ENCODE measurements around the gene NAA30.

Gene NAA30

DNA sequence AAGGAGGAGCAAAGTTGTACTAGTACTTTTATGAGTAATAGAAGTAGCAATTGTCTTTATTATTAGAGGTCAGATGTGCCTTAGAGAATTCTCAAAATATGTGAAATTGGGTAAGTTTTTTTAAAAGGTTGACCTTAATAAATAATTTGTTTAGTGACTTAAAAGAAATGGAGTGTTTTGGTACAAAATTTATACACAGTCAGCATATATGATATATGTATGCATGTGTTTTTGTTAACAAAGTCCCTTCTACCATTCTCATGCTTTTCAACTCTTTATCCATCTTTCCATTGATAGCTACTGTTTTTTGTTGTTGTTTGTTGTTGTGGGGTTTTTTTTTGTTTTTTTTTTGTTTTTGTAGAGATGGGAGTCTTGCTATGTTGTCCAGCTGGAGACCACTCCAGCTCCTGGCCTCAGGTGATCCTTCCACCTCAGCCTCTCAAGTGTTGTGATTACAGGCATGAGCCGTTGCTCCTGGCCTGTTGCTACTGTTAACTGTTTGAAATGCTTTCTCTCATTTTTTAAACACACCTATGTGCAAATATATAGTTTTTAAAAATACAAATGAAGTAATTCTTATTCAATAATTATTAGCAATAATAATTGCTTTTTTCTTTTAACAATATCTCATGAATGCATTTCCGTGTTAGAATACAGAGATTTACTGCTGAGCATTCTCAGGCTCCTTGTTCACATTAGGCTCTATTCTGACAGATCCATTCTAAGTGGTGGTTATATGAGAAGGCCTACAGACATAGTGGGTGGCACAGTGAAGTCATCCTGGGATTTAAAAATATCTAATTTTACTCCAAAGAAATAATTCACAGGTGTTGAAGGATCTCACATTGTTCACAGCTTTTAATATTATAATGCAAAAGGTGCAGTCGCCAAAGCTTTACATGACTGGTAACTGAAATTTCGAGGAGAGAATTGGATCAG is 10.4 kb downstream of the NAA30 start:
- DNase-seq: no peak

DNA sequence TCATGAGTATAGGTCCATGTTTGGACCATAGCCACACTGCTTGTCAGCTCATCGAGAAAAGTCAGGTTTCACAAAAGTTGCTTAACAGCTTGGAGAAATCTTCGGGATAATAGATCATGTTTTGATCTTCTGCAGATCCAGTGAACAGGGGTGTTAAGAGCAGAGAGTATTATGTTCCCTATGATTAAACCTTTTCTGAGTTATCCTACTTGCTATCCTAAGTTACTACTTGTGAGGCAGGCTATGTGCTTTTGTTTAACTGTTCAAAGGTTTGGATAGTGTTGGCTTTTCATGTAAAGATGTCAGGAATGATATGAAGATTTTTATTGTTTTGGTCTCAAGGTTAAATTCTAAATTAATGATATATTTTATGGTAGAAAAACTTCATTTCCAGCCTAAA is 11.1 kb downstream of the NAA30 start:
- DNase-seq: no peak

DNA sequence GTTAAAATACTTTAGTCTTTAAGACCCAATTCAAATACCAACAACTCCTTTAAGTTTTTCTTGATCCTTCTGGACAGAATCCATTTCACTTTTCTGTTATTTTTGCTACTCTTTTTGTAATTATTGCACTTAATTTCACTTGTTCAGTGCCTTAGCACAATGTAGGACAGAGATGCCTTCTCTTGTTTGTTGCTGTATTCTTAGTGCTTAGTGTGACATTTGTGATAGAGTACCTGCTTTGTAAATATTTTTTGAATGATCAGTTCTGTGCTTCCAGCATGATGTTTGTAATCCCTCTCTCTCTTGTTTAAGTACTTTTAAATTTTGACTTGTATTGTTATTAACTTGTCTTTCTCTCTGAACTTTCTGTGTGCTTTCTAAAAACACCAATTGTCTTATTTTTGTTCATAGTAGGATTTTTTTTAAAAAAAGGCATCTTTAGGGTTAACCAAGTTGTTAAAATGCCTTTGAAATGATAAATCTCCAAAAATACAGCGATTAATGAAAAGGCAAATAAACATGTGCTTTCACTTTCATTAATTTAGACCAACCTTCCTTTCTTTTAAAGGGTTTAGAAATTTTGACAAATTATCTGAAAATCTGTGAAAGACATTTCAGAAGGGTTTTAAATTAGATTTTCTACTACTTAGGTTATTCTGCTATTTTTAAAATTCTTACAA is 11.9 kb downstream of the NAA30 start:
- no peak for DNase-seq

DNA sequence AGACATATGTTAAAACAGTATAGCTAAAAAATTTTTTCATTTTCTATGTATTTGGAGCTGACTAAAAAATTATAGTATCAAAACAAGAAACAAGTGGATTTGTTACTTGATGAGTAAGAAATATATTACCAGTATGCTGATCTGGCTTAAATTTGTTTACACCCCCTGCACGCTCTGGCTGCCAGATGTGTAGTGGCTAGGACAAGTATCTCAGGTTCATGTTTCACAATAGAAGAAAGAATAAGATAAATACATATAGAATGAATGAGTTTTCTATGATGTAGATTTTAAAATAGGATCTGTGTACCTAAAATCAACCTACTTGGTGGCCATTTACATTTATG is 13.1 kb downstream of the NAA30 start:
- DNase-seq: no peak

DNA sequence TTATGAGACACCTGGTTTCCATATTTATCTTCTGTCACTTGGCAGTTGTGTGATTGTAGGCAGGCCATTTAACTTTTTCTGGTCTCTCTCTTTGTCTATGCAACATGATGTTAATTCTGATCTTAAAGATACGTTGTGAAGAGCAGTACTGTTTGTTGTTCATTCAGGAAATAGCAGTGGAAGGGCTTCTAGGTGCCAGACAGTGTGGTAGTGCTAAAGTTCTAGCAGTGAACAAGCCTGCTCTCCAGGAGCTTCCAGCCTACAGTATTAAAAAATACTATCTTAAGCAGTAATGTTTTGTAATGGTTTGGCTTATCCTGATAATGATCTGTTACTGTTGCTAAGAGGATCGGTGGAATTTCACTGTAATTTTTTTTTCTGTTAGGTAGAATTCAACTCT is 15.2 kb downstream of the NAA30 start:
- DNase-seq: no peak

DNA sequence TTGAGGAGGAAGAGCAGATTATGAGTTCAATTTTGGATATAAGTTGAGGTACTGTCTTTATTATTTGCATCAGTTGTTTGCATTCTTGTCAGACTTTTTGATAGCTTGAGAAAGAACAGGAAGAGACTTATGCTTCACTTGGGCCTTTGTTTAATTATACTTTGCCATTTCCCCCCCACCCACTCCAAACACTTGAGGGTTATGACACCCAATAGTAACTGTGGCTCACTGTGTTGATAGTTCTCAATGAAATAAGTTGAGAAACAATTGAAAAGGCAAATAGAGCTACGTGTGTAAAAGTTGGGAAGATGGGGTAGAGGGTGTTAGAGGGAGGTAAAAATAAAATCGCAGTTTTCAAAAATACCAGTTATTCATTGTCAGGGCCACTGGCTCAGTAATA is 17.7 kb downstream of the NAA30 start:
- DNase-seq: no peak

DNA sequence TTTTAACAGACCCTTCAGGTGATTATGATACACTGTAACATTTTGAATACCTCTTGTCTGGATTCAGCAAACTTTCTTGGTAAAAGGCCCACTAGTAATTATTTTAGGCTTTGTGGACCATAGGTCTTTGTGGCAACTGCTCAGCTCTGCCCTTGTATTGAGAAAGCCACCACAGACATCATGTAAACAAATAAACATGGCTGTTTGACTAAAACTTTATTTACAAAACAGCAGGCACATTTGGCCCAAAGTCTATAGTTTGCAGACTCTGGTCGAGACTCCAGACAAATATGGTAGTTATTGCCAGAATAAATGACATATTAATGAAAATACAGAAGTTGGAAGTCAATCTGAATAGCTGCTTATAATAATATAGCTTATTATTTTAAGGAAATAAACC is 18.2 kb downstream of the NAA30 start:
- no peak for DNase-seq

DNA sequence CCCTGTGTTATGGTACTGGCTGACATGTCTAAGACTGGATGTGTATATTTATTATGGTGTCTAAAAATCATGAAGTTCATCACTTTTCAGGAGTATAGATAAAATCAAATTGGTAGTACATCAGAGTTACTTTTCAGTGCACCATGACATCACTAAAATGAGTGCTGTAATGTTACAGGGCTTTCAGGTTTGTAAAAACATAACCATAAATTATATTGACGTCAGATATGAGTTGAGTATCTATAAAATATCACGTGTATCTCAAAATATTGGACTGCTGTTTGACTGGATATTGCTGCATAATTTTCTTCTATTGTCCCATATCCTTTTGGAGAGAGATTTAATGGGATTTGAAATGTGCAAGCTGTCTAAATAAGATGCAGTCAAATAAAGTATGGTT is 22.0 kb downstream of the NAA30 start:
- DNase-seq: no peak

DNA sequence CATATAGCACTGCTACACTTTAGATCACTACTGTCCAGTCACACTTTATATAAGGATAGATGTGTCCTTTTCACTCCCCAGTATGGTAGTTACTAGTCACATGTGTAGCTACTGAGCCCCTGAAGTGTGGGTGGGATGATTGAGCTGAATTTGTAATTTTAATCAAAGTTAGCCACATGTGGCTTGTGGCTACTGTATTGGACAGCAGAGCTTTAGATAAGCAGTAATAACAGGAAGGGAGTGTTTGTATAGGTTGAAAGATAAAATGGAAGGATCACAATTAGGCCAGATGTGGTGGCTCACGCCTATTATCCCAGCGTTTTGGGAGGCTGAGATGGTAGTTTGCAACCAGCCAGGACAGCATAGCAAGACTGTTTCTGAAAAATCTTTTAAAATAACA is 23.5 kb downstream of the NAA30 start:
- no peak for DNase-seq

DNA sequence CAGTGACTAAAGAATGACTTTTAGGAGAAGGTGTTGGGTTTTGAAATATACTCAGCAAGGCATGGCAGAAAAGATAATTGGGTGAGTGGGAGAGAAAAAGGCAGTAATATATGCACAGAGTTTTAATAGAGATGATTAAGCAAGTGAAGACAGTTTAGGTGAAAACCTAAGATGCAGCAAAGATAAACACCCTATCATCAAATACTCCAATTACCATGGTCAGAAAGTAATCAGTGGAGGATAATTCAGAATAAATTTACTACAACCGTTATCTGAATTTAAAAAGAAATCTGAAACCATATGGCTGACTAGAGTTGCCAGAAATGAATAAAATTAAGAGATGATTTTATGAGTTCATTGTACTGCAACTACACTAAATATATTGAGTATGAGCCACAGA is 26.8 kb downstream of the NAA30 start:
- no peak for DNase-seq

DNA sequence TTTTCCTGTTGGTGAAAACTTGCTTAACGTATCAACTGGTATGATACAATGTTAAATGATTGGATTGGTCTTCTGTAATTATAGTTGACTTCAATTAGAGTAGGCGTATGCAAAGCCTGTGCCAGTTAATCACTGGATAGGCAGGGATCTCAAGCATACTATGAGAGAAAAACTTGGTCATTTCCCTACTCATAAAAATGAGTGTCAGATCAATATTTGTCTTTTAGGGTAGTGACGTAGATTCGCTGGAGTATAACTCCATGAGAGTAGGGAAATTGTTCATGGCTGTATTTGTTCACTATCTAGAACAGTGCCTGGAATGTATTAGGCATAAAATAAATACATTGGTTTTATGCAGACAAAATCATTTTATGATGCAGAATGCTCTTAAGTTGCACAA is 28.6 kb downstream of the NAA30 start:
- no peak for DNase-seq

DNA sequence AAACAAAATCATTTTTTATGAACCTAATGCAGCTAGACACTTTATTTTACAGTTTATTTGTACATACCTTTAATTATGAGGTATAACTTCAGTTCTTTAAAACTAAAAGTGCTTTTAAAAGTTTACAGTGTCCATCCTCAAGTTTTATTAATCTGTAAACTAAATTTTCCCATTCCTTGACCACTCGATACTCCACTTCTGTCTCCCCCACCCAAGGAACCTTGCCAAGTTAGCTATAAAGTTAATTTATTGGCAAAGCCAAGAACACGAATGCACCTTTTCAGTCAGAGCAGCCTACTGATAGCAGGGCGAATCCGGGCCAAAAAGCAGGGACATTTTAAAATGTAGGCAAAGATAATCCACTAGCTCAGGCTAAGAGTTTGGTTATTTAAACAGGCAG is 29.6 kb downstream of the NAA30 start:
- DNase-seq: no peak

DNA sequence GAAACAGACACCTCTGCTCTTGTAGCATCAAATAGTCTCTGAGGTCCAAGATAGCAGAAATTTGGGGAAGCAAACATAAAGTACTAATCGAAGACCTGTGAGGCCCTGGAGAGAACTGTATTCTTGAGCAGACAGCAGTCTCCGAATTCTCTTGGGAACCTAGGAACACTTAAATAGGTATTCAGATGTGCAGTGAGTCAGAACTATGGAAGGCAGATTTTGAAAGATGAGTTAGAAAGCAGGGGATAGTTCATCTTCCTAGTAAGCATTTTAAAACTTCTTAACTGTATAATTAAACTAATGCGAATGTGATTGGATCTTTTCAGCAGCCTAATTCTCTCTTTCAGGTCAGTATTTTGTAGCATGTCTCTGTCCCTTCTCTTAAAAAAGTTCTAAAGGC is 30.6 kb downstream of the NAA30 start:
- no peak for DNase-seq

DNA sequence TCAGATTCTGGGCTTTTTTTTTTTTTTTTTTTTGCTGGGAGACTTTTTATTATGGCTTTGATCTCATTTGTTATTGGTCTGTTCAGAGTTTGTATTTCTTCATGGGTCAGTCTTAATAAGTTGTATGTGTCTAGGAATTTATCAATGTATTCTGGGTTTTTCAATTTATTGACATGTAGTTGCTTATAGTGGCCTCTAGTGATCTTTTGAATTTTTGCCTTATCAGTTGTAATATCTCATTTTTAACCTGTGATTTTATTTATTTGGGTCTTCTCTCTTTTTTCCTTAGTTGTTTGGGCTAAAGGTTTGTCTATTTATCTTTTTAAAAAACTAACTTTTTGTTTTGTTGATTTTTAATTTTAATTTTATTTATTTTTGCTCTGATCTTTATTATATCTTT is 45.5 kb downstream of the NAA30 start:
- no peak for DNase-seq

DNA sequence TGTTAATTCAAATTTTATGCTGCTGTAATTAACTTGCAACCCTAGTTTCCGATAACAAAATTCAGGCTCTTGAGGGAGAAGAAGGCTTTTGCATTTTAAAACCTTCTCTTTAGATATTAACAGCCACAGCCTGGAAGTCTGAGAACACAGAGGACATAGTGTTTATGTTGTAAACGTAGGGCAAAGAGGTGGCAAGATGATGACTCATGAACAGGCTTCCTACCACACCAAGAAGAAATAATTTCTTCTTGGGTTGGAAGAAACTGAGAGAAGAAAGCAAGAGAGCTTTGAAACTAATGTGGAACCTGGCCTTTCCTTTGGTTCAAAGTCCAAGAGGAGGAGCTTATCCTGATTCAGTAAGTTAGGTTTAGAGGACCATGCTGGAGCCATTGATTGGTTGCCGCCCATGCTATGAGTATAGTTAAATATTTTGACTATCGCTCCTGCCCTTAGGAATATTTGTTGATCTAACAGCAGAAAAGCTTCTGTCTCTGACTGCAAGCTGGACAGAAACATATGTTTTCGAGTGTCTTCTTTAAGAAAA is 71.5 kb downstream of the NAA30 start:
- DNase-seq: no peak

DNA sequence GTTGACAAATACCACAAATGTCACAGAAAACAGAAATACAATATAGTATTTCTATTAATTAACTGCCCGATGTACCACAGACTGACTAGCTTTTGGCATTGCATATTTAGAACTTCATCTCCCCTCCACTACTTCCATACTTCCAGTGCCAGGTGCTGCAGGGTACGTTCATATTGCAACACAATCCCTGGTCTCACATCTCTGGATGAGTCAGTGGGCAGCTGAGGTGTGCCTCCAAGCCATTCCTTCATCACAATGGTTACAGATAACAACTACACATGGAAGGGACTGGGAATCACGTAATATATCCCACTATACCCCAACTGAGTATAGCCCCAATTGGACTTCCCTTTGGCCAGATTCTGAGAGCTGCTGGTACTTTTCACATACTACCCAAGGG is 72.2 kb downstream of the NAA30 start:
- DNase-seq: no peak

DNA sequence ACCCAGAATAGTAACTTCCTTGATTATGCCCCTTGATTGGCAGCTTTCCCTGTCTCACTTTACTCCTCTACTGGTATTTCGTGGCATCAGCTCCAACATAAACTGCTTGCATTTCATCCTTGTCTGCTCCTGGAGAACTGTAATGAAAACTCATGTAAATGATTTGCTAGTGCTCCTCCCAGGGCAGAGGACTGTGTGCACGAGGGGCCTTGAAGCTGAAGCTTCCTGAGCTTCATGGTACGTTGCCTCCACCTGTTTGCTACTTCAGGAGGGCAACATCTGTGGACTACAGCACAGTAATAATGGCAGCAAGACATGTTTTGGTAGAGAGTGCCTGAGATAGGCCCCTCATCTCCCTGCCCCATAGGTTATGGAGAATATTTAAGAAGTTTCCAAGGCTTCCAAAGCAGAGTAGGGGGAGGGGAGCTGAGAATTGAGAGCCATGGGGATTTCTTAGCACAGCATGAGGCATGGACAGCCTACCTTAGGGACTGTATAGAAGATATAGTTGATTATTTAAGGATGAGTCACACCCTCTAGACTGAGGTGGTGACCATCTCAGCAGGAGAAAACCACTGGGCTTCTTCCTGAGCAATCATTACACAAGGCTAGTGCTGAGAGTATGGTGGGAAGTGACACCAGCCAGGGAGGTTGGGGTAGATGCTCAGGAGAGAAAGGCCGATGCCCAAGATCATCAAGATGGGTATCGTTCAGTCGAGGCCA is 73.8 kb downstream of the NAA30 start:
- no peak for DNase-seq

Data from CD4-positive, alpha-beta T cell treated with Interleukin-6 for 4 hours (primary cell).